ENCODE measurements around the gene FXYD4. TPM values are rescaled to one million over a fixed set of nuclear protein-coding genes. Genes with fewer than 3 reads are reported as not detected.

FXYD4 gene
- total RNA-seq, 2 experiments from 2014 or later, result not detected

DNA sequence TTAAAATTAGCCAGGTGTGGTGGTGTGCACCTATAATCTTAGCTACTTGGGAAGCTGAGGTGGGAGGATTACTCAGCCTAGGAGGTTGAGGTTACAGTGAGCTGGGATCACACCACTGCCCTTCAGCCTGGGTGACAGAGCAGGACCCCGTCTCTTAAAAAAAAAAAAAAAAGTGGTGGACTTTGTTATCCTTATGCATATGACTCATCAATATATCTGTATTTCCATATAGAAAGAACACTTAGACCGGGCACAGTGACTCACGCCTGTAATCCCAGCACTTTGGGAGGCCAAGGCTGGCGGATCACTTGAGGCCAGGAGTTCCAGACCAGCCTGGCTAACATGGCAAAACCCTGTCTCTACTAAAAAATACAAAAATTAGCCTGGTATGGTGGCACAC, 50.5 kb downstream of the FXYD4 start:
- CTCF ChIA-PET, result interaction anchor here (2.8 kb wide), 1 partner anchor 11 kb away, joined by 15 read pairs; the partner anchor contains the start of gene HNRNPF
- POLR2A ChIA-PET, result interaction anchor here (4.9 kb wide), 1 partner anchor 12 kb away, joined by 27 read pairs; the partner anchor contains the start of gene HNRNPF

DNA sequence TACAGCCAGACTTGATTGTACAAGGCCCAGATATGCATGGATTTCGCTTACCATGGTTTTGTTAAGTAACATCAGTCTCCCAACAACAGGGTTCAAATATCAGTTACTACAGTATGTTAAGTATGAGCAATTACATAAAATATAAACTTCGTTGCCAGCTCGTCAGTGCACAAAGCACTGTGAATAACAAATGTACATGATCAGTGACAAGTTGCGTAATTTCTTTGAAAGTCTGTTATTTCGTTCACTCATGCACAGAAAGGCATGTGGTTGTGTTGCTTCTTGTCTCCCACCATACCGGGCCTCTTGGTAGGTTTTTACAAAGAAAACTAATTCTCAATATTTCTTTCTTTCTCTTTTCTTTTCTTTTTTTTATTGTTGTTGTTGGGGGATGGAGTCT, 53.0 kb downstream of the FXYD4 start:
- CTCF ChIA-PET, result interaction anchor here (1.4 kb wide), 1 partner anchor 20 kb away, joined by 3 read pairs; no protein-coding TSS in a partner anchor

More for the DNA sequence above, 53.0 kb downstream of the FXYD4 start:
- POLR2A ChIA-PET, result no interaction called here

Other genes starting within 250 kb of the FXYD4 start
- gene CSGALNACT2, start 233.2 kb upstream of the FXYD4 start, total RNA-seq, result 10 to 100 TPM; 17.0 to 17.4 TPM
- gene RASGEF1A, start 104.6 kb upstream of the FXYD4 start, total RNA-seq, result 1 to 10 TPM; 1.8 to 2.6 TPM
- gene HNRNPF, start 37.5 kb downstream of the FXYD4 start, total RNA-seq, result 100 to 1,000 TPM; 544 to 554 TPM
- gene ZNF487, start 65.5 kb downstream of the FXYD4 start, total RNA-seq, result 1 to 10 TPM; 1.8 to 2.5 TPM
- gene ZNF239, start 203.0 kb downstream of the FXYD4 start, total RNA-seq, result 1 to 10 TPM in 1 of 2 experiments, under 1 TPM in 1; 0.90 to 1.5 TPM
- gene ZNF485, start 234.8 kb downstream of the FXYD4 start, total RNA-seq, result 1 to 10 TPM; 6.5 to 7.1 TPM